CD4-positive, CD25-positive, alpha-beta regulatory T cell (primary cell): ENCODE measurements around the gene PDE6A. TPM values are rescaled to one million over a fixed set of nuclear protein-coding genes. Genes with fewer than 3 reads are reported as not detected.

Source experiments
- ATAC-seq, 2 donors: fragments of 150-1000 bp; cut with Tn5 transposase; one replicate each; pipeline ENCODE4 v1.10.0; 2021; ENCODE audit warnings: low read depth in 2 of 2, moderate number of reproducible peaks in 2 of 2, moderate library complexity in 1 of 2
- DNase-seq, 3 donors: peaks; one replicate each; pipeline versions ENCODE4 v3.0.0 to v3.0.0-alpha.2; 2012 to 2022; ENCODE audit warnings: mixed read lengths in 1 of 3
- H3K27ac ChIP-seq: one replicate; pipeline ENCODE4 v1.7.0; 2013; ENCODE audit warnings: mild to moderate bottlenecking, low read length; ENCODE audit not compliant: insufficient read depth, poor library complexity, severe bottlenecking
- H3K27me3 ChIP-seq: one replicate; pipeline ENCODE4 v1.7.0; 2013; ENCODE audit warnings: low read length; ENCODE audit not compliant: control insufficient read depth, insufficient read depth
- H3K36me3 ChIP-seq: one replicate; pipeline ENCODE4 v1.7.0; 2013; ENCODE audit warnings: mild to moderate bottlenecking, low read length, moderate library complexity; ENCODE audit not compliant: control insufficient read depth, insufficient read depth
- H3K4me1 ChIP-seq: 2 replicates; pipeline ENCODE4 v1.7.0; 2013; ENCODE audit warnings: mild to moderate bottlenecking, low read length; ENCODE audit not compliant: insufficient read depth, control insufficient read depth, poor library complexity, severe bottlenecking
- H3K4me3 ChIP-seq: one replicate; pipeline ENCODE4 v1.7.0; 2013; ENCODE audit warnings: low read depth, mild to moderate bottlenecking, low read length, moderate library complexity
- H3K9me3 ChIP-seq, 2 experiments: 1 replicate in 1 of 2; 2 replicates in 1 of 2; pipeline ENCODE4 v1.7.0; 2013; ENCODE audit warnings: low read length in 2 of 2, mild to moderate bottlenecking in 1 of 2, moderate library complexity in 1 of 2; ENCODE audit not compliant: control insufficient read depth in 2 of 2
- H3K27ac Mint-ChIP-seq, 3 donors: one replicate each; pipeline ENCODE4 v1.8.0; 2020 to 2022; ENCODE audit warnings: mild to moderate bottlenecking in 3 of 3, mixed read lengths in 3 of 3, moderate library complexity in 2 of 3
- H3K27me3 Mint-ChIP-seq: one replicate; pipeline ENCODE4 v1.8.0; 2022; ENCODE audit warnings: mild to moderate bottlenecking, mixed read lengths
- H3K36me3 Mint-ChIP-seq: one replicate; pipeline ENCODE4 v1.8.0; 2020; ENCODE audit warnings: mixed read lengths
- H3K4me1 Mint-ChIP-seq, 4 donors: one replicate each; pipeline ENCODE4 v1.8.0; 2020 to 2022; ENCODE audit warnings: mixed read lengths in 4 of 4, mild to moderate bottlenecking in 1 of 4
- H3K4me3 Mint-ChIP-seq, 4 donors: one replicate each; pipeline ENCODE4 v1.8.0; 2020 to 2022; ENCODE audit warnings: mild to moderate bottlenecking in 4 of 4, mixed read lengths in 4 of 4, moderate library complexity in 3 of 4
- H3K9me3 Mint-ChIP-seq, 7 donors: one replicate each; pipeline ENCODE4 v1.8.0; 2020 to 2022; ENCODE audit warnings: mixed read lengths in 7 of 7, mild to moderate bottlenecking in 3 of 7, moderate library complexity in 2 of 7
- polyA plus RNA-seq, 4 donors: library from polyadenylated mRNA; unstranded; fragments of 300-500 nt; fragmentation: Illumina TruSeq; gene quantifications; one replicate each; pipeline ENCODE4 v1.2.3, GENCODE V29; 2021
- total RNA-seq: library from RNA; stranded (reverse); gene quantifications from one replicate; pipeline ENCODE4 v1.2.3, GENCODE V29; 2022

PDE6A gene
- total and polyA plus RNA-seq, 5 donors from 2014 or later, result not detected

DNA sequence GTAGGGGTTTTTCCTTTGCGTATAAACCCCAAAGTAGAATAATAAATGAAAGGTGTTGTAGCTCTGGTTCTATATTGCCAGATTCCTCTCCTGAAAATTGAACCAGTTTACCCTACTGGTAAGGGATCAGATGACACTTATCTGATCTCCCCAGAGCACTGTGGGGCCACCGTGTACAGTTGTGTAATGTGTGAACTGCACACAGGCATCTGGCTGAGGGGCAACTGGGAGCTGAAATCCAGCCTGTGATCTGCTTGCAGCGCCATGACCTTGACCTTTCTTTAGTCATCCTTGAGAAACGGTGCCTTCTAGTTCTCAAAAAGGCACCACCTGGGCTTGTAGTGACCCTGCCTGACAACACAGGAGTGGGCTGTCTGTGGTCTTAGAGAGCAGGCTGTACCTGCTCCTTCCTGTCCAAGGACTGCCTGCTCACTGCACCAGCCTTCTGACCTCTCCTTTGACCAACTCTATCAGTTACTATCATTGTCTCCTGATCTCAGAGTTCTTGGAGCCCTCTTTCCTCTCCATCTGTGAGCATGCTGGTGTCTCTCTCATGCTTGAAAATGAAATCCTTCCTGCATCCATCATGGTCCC lies 40.2 kb downstream of the PDE6A start:
- H3K27me3 Mint-ChIP-seq, result peaks cover 7% of the 10 kb centered on the region
- Histone ChIP-seq H3K4me1 (no peaks in the 10 kb centered on the region), H3K9me3 (no peaks in the 10 kb centered on the region), H3K27me3 (peaks cover 10% of the 10 kb centered on the region), H3K27ac (no peak overlapping the region), H3K4me3 (no peak overlapping the region), H3K36me3 (no peaks in the 10 kb centered on the region)
- ATAC-seq (no peak), DNase-seq (no peak)
- H3K9me3 Mint-ChIP-seq, result no peaks in the 10 kb centered on the region
- no peak overlapping the region for H3K4me3 Mint-ChIP-seq
- no peak overlapping the region for H3K27ac Mint-ChIP-seq
- no peaks in the 10 kb centered on the region for H3K36me3 Mint-ChIP-seq
- H3K4me1 Mint-ChIP-seq, result peaks cover 0 to 2% (median 0%) of the 10 kb centered on the region in 4 donors

DNA sequence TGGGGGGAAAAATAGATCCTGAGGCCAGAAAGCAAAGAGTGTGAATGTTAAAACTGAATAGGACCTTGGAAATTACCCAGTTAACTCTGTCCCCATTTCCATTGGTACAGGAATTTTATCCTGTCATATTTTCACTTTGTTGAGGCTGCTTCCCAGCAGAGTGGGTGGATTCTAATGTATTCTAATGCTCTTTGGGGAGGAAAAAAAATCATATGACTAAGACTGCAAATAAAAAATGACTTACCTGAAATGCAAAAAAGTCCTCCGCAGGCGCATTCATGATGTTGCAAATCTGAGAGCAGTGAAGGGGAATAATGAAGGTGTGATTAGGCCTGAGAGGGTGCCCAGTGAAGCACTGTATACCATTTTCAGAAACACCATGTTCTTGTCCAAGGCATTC lies 41.2 kb downstream of the PDE6A start:
- H3K36me3 Mint-ChIP-seq, result no peaks in the 10 kb centered on the region
- peaks cover 5% of the 10 kb centered on the region for H3K27me3 ChIP-seq
- no peaks in the 10 kb centered on the region for H3K4me1 ChIP-seq
- ATAC-seq (no peak), DNase-seq (no peak)
- H3K4me3 ChIP-seq, result no peak overlapping the region
- H3K27ac Mint-ChIP-seq, result no peak overlapping the region
- peaks cover 8% of the 10 kb centered on the region for H3K27me3 Mint-ChIP-seq
- H3K27ac ChIP-seq, result no peak overlapping the region
- no peaks in the 10 kb centered on the region for H3K9me3 Mint-ChIP-seq
- no peaks in the 10 kb centered on the region for H3K36me3 ChIP-seq
- no peaks in the 10 kb centered on the region for H3K9me3 ChIP-seq
- peaks cover 0 to 2% (median 0%) of the 10 kb centered on the region in 4 donors for H3K4me1 Mint-ChIP-seq
- H3K4me3 Mint-ChIP-seq, result no peak overlapping the region

GRCh38 chr5:149902177-149902576 lies 42.4 kb downstream of the PDE6A start:
- H3K9me3 Mint-ChIP-seq, result no peaks in the 10 kb centered on the region

DNA sequence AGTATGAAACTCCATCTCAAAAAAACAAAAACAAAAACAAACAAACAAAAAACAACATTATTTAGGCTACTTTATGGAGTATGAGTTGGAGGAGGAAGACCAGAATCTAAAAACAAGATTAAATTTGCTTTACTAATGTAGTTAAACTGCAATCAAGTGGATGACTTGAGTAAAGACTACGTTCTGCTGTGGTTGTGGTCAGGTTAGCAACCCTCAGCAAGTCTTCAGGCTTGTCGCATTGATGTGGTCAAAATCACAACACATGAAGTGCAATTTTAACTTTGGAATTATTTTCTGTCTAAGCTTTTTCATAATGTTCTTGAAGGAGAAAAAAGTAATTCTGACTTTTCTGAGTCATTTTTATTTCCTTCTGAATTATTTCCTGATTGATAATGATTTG lies 43.1 kb downstream of the PDE6A start:
- no peak for DNase-seq
- ATAC-seq, result no peak
- no peak overlapping the region for H3K4me3 Mint-ChIP-seq

More at GRCh38 chr5:149902177-149902576, 42.4 kb downstream of the PDE6A start:
- H3K27me3 ChIP-seq, result peaks cover 2% of the 10 kb centered on the region
- no peaks in the 10 kb centered on the region for H3K36me3 ChIP-seq
- H3K4me1 ChIP-seq, result no peaks in the 10 kb centered on the region
- H3K27ac ChIP-seq, result no peak overlapping the region
- Mint-ChIP-seq H3K27ac (no peak overlapping the region), H3K27me3 (peaks cover 8% of the 10 kb centered on the region), H3K4me3 (no peak overlapping the region), H3K36me3 (no peaks in the 10 kb centered on the region), H3K4me1 (peaks cover 0 to 2% (median 0%) of the 10 kb centered on the region in 4 donors)
- no peak for ATAC-seq
- DNase-seq, result no peak
- no peak overlapping the region for H3K4me3 ChIP-seq
- H3K9me3 ChIP-seq, result no peaks in the 10 kb centered on the region

GRCh38 chr5:149900390-149900789 lies 44.2 kb downstream of the PDE6A start:
- H3K36me3 Mint-ChIP-seq, result no peaks in the 10 kb centered on the region
- Histone ChIP-seq H3K27me3 (peaks cover 2% of the 10 kb centered on the region), H3K27ac (no peak overlapping the region), H3K9me3 (no peaks in the 10 kb centered on the region), H3K4me3 (no peak overlapping the region), H3K36me3 (no peaks in the 10 kb centered on the region), H3K4me1 (no peaks in the 10 kb centered on the region)
- no peak for ATAC-seq
- peaks cover 23% of the 10 kb centered on the region for H3K27me3 Mint-ChIP-seq
- H3K27ac Mint-ChIP-seq, result no peak overlapping the region
- H3K4me3 Mint-ChIP-seq, result no peak overlapping the region
- H3K9me3 Mint-ChIP-seq, result no peaks in the 10 kb centered on the region
- H3K4me1 Mint-ChIP-seq, result peaks cover 0 to 2% (median 0%) of the 10 kb centered on the region in 4 donors
- DNase-seq, result no peak

More for the DNA sequence above, 43.1 kb downstream of the PDE6A start:
- Histone ChIP-seq H3K27ac (no peak overlapping the region), H3K9me3 (no peaks in the 10 kb centered on the region), H3K36me3 (no peaks in the 10 kb centered on the region), H3K4me3 (no peak overlapping the region), H3K27me3 (peaks cover 2% of the 10 kb centered on the region), H3K4me1 (no peaks in the 10 kb centered on the region)
- H3K4me1 Mint-ChIP-seq, result peaks cover 0 to 2% (median 0%) of the 10 kb centered on the region in 4 donors
- no peak overlapping the region for H3K27ac Mint-ChIP-seq
- H3K9me3 Mint-ChIP-seq, result no peaks in the 10 kb centered on the region
- peaks cover 14% of the 10 kb centered on the region for H3K27me3 Mint-ChIP-seq
- no peaks in the 10 kb centered on the region for H3K36me3 Mint-ChIP-seq

GRCh38 chr5:149898811-149899210 lies 45.8 kb downstream of the PDE6A start:
- H3K4me3 ChIP-seq, result no peak overlapping the region
- H3K36me3 Mint-ChIP-seq, result no peaks in the 10 kb centered on the region
- peaks cover 24% of the 10 kb centered on the region for H3K27me3 Mint-ChIP-seq
- ATAC-seq (no peak), DNase-seq (no peak)
- H3K27ac ChIP-seq, result no peak overlapping the region
- no peak overlapping the region for H3K4me3 Mint-ChIP-seq
- no peak overlapping the region for H3K27ac Mint-ChIP-seq
- H3K27me3 ChIP-seq, result peaks cover 2% of the 10 kb centered on the region
- no peaks in the 10 kb centered on the region for H3K36me3 ChIP-seq
- H3K4me1 ChIP-seq, result no peaks in the 10 kb centered on the region
- H3K9me3 ChIP-seq, result no peaks in the 10 kb centered on the region
- H3K9me3 Mint-ChIP-seq, result no peaks in the 10 kb centered on the region
- H3K4me1 Mint-ChIP-seq, result no peaks in the 10 kb centered on the region

- no peak overlapping the region for H3K4me3 Mint-ChIP-seq
- no peaks in the 10 kb centered on the region for H3K9me3 Mint-ChIP-seq
- ATAC-seq (no peak), DNase-seq (no peak)
- no peak overlapping the region for H3K27ac Mint-ChIP-seq
- no peak overlapping the region for H3K27ac ChIP-seq
- no peaks in the 10 kb centered on the region for H3K4me1 ChIP-seq
- H3K27me3 Mint-ChIP-seq, result peaks cover 24% of the 10 kb centered on the region
- H3K9me3 ChIP-seq, result no peaks in the 10 kb centered on the region
- peaks cover 2% of the 10 kb centered on the region for H3K27me3 ChIP-seq
- no peaks in the 10 kb centered on the region for H3K36me3 ChIP-seq
- H3K4me1 Mint-ChIP-seq, result no peaks in the 10 kb centered on the region
- no peaks in the 10 kb centered on the region for H3K36me3 Mint-ChIP-seq
- H3K4me3 ChIP-seq, result no peak overlapping the region
These were observed 48.9 kb downstream of the PDE6A start for GRCh38 chr5:149895416-149896345.
